ENCODE data around the gene PDGFRA.
"Not testable (repeated sequence)": the region's sequence is repeated elsewhere in the genome, so short reads cannot be mapped to it uniquely, and the experiment has no call there.

PDGFRA gene

DNA sequence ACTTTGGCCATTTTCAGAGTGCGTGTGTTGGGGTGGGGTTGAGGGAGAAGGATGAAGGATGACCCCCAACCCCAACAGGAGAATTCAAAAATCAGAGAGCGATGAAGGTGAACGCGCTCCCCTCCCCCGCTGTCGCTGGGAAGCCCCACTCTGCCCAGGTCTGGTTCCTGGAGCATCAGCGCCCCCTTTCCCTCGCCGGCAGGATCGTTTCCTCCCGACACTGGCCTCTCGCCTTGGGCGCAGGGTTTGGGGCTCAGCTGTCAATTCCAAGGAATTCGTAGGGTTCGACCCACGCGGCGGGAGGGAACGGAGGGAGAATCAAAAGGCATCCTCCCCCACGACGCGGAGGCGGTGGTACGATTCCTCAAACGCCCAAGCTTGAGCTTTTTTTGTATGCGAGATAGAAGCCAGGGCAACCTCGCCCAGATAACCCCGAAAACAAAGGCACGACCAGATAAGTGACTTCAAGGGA, 1.0 kb upstream of the PDGFRA start:
- peak; percentile 47 for DNase-seq

DNA sequence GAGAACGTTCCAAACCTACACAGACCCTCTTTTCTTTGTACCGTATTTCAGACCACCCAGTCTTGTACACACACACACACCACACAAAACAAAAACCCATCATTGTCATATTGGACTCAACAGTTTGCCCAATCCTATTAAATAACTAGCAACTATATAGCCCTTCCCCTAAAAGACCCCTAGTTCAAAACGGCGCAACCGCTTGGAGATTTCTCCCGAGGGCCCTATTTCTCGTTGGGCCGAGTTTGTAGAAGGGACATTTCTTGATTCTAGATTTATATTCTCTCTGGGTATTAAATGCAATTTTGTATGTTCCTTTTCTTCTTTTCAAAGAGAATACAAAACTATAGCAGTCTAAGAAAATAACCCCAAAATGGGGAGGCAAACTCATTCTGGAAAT, 547 bp upstream of the PDGFRA start:
- DNase-seq, result no peak

DNA sequence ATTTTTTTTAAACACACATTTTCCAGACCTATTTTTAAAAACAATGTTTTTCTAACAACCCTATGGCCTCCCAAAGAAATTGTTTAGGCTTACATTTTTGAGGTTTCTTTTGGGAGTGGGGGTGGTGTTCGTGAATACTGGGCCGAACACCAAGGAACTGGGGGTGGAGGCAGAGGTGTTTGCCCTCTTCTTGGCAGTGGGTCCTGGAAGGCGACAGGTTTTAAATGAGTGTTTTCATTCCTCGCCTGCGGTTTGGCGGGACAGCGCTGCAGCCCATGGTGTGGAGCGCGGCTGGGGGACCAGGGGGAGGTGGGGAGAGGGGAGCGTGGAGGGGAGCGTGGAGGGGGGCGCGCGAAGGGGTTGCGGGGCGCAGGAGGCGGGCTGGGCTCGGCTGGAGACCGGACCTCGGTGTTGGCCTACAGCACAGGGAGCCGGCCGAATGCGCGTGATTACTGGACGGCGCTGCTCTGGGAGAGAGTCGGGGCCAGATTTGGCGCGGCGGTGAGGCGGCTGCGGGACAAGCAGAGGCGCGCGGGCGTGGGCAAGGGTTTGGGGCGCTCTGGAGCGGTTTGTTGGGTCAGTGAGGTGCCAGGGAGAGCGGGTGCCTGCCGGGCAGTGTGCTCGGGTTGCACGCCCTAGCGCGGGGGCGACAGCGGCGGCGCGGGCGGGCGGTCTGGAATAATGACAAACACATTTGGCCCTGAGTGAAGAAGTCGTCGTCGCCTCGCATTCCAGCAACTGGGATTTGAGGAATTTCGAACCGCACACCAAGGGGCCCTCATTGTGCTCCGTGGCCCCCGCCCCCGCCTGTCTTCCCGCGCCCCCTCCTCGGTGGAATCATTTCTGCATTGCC, 764 bp downstream of the PDGFRA start:
- no peak for DNase-seq

DNA sequence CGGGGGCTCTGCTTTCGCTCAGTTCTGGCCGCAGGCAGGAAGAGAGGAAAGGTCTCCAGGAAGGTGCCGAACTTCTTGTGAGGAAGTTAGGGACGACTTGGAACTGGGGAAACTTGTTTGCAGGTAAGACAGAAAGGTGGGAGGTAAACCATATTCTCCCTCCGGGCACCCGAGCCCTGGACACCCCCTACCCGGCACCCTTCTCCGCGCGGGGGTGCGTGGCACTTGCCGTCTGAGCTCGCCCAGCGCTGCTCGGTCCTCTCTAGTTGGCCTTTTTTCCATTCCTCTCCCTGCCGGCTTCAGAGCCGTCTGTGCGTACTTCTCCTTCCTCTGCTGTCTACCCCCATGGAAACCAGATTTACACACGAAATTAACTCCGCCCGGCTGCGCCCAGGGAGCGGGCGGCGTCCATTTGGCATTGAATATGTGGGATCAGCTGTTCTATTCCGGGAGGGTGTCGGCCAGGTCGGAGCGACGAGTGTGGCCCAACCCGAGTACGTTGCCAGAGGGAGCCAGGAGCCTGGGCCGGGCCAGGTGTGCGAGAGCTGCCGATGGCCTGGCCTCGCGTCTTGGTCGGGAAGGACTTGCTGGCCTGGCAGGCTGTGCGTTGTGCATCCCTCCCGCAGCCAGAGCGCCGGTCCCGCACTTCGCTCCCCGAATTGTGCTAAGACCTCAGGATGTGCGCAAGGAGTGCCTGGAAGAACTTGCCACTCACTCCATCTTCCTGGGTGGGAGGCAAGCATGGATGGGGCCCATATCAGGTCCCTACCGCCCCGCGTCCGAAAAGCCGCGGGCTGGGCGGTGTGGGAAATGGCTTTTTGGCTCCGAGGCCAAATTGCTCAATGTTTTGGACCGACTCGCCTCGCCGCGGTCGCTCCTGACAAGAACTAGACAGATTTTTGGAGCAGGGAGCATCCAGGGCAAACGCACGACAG, 1.7 kb downstream of the PDGFRA start:
- peak; percentile 40 for DNase-seq

DNA sequence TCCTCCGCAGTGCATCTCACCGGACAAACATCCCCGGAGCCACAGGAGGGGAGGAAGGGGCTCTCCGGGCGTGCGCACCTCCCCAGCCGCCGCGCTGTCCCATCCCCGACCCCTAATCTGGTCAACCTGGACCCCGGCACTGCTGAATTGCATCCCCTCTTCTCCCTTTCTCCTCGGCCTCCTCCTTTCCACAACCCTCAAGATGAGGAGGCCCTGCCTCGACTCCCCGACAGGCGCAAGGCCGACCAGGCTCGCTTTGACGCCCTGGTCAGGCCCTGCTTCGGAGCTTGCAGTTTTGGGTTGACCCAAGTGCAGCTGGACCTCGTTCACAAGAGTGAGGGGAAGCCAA, 2.3 kb downstream of the PDGFRA start:
- no peak for DNase-seq

DNA sequence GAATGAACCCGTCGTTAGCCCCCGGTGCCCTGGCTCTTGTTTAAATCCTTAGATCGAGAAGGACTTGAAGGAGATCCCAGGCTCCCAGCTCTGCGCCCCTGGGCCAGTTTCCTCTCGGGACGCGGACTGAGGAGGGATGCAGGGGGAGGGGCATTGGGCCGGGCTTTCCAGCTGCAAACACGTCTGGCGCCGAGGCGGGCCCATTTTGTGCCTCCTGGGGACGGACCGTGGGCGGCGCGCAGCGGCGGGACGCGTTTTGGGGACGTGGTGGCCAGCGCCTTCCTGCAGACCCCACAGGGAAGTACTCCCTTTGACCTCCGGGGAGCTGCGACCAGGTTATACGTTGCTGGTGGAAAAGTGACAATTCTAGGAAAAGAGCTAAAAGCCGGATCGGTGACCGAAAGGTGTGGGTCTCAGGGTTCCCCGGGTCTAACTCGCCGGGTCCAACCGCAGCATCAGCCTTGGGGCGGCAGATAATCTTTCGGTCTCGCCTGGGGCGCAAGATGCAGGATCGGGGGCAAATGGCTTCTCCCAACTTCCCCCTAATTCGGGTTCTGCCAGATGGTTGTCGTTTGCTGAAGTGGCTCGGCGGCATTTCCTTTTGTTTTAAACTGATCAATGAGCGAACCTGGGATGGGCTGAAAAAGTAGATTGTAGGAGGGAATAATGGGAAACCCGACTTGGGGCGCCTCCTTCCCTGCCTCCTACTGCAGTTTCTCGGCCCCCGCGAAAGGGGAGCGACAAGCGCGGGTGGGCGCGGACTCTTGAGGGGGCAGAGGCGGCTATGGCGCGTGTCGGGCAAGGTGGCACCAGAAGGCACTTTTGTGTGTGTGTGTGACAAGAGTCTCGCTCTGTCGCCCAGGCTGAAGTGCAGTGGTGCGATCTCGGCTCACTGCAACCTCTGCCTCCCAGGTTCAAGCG, 2.9 kb downstream of the PDGFRA start:
- peak; percentile 13 for DNase-seq

DNA sequence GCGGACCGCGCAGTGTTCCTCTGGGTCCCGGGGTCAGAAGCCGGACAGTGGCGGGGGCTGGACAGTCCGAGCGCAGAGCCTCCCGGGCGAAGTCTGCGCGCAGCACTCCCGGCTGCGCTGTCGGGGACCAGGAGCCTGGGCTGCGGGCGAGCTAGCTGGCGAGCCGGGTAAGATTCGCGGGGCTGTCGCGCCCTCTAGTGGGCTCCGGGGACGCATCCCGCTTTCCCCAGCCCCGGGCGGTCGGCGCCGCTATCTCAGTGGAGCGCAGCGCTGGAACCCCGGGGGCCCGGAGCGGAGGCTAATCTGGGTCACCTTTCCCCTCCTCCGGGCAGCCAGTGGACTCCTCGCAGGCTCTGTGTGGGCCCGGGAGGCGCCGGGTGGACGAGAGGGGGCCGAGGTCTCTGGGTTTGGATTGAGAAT, 4.2 kb downstream of the PDGFRA start:
- DNase-seq, result peak; percentile 56

DNA sequence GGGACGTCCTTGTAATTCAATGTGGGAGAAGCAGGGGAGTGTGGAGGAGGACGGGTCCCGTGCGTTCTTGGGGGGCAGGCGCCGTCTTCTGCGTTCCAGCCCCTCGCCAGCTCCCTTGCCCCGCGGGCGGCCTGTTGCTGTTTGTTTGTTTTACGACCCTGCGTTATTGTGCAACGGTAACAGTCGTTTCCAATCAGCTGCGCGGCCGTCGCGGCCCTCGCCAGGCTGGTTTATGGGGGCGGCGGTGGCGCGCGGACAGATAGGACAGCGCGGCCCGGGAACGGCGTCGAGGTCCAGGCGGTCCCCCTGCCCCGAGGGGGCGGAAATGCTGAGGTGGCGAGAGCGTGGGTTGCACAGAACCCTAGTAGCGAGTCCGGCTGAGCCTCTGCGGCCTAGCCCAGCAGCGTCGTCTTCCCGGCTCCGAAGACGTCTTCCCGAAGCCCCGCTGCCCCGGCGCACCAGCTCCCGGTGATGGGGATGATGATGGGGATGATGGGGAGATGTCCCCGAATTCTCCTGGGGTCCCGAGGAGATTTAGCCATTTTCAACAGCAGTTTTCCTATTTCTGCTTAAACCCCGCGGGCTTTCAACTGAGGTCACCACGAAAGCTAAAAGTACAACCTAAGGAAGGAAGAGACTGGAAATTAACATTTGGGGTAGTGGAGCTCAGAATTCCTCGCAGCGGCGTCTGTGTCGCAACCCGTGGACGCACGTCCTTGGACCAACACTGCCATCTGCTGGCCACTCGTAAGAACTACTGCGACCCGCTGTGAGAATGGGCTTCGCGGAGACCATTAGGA, 4.8 kb downstream of the PDGFRA start:
- DNase-seq, result peak; percentile 54

DNA sequence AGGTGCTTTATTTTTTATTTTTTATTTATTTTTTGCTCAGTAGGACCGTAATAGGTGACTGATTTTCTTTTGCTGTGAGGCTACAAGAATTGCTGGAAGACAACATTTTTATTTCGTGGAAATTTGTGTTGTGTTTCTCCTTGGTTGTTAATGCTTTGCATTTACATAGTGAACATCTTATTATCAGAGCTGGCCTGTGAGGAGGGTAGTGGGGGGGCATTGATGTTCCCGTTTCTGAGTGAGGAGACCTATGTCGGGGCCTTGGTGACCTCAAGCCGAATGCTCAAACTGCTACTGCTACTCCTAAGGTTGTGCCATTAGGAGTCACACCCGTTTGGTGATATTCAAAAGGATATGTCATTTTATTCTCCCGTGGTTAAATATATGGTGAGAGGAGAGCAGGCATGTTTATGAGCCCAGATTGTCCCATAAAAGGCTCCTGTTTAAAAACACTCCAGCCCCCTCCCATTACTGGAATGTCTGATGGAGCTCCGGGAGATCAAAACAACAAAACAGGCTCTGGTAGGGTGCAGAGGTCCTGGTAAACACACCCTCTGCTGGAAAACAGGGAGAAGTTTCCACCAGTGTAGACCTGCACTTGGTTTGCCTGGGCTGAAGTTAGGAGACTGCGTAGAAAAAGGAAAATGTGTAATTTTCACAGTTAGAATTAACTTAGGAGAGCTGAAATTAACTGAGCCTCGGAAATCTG, 5.6 kb downstream of the PDGFRA start:
- no peak for DNase-seq

DNA sequence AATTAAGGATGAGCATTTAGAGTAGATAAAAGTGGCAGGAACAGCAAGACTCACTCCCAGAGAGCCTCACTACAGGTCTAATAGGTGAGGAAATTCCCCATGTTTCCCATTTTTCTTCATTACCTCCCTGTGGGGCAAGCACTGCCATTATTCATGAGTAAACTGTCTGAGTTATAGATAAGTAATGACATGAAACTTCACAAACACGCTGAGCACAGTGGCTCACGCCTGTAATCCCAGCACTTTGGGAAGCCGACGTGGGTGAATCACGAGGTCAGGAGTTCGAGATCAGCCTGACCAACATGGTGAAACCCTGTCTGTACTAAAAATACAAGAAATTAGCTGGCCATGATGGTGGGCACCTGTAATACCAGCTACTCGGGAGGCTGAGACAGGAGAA, 7.2 kb downstream of the PDGFRA start:
- not testable (repeated sequence) for DNase-seq

DNA sequence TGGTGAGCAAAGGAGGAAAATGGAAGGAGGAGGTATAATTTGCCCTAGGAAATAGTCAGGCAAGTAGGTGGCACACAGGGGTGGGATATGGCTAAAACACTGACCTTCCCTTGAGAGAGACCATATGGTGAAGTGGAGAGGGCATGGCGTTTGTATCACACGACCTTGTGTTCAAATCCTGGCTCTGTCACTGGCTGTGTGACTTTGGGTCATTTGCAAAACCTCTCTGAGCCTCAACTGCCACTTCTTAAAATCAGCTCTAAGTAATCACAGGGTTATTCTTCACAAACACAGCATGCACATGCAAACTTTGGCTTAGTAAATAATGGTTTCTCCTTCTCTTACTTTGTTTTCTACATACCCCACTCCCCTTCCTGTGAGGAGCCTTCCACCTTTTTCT, 8.7 kb downstream of the PDGFRA start:
- DNase-seq, result no peak

DNA sequence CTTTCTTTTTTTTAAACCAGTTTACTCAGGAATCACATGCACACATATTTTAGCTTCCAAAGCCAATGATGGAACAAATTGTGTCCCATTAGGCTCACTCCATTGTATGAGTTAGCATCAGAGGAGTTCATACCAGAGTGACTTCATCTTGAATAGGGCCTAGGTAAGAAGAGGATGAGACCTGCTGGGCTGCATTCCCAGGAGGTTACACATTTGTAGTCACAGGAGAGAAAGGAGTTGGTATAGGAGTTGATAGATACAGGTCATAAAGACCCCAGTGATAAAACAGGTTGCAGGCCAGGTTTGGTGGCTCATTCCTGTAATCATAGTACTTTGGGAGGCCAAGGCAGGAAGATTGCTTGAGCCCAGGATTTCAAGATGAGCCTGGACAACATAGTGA, 9.3 kb downstream of the PDGFRA start:
- no peak for DNase-seq

DNA sequence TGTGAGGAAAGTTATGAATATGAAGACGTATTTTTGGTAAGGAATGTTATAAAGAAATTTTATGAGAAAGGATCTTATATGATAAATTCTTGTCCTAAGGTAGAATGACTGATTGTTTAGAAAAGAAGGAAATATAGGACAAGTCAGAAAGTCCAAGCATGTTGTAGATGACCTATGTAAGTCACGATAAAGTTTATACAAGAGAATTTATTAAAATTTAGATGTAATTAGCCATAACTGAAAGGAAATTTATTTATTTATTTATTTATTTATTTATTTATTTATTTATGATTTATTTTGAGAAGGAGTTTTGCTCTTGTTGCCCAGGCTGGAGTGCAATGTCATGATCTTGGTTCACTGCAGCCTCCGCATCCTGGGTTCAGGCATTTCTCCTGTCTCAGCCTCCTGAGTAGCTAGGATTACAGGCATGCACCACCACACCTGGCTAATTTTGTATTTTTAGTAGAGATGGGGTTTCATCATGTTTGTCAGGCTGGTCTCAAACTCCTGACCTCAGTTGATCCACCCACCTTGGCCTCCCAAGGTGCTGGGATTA, 12.3 kb downstream of the PDGFRA start:
- not testable (repeated sequence) for DNase-seq

DNA sequence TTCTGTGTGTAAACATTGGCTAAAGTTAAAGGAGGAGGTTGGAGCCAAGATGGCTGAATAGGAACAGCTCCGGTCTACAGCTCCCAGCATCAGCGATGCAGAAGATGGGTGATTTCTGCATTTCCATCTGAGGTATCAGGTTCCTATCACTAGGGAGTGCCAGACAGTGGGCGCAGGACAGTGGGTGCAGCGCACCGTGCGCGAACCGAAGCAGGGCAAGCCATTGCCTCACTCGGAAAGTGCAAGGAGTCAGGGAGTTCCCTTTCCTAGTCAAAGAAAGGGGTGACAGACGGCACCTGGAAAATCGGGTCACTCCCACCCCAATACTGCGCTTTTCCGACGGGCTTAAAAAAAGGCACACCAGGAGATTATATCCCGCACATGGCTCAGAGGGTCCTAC, 14.4 kb downstream of the PDGFRA start:
- DNase-seq, result not testable (repeated sequence)

DNA sequence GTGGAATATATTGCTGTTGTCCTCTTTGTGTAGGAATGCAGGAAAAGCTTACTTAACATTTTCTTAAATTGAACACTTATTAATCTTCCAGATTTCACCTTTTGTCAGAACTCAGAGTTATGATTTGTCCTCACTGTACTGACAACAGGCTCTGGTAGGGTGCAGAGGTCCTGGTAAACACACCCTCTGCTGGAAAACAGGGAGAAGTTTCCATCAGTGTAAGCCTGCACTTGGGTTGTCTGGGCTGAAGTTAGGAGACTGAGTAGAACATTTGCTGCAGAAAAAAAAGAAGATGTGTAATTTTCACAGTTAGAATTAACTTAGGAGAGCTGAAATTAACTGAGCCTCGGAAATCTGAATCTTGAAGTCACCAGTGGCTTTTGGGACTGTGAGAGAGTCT, 23.2 kb downstream of the PDGFRA start:
- not testable (repeated sequence) for DNase-seq

DNA sequence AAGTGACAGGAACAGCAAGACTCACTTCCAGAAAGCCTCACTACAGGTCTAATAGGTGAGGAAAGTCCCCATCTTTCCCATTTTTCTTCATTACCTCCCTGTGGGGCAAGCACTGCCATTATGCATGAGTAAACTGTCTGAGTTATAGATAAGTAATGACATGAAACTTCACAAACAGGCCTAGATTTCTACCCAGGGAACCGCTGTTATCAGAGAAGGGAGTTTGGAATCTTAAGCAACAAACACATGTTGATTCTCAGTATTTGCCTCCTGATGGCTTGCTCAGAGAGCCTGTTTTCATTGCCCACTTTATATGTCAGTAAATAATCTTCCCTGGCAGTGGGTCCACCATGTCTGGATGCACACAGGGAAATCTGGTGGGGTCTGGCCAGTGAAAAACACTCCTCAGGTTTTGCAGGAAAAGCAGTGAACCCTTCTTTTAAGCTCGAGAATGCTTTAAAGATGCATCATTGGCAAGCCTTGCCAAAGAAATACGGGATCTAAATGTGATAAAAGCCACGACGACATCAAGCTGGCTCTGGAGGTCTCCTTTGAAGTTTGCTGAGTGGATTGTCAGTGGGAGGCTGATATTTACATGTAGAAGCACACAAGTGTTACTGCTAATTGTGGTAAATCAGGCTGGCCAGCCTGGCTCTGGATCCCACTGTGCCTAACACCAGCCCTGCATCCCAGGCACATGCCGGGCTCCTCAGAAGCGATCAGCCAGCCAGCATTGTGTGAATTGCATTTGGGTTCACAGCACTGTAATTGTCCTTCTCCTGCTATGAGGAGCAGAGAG, 25.2 kb downstream of the PDGFRA start:
- no peak for DNase-seq

DNA sequence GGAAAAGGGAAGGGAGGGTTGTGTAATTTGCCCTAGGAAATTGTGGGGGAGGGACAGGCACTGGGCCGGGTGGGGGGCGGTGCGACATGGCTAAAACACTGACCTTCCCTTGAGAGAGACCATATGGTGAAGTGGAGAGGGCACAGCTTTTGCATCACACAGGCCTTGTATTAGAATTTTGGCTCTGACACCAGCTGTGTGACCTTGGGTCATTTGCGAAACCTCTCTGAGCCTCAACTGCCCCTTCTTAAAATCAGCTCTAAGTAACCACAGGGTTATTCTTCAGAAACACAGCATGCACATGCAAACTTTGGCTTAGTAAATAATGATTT, 25.8 kb downstream of the PDGFRA start:
- no peak for DNase-seq

DNA sequence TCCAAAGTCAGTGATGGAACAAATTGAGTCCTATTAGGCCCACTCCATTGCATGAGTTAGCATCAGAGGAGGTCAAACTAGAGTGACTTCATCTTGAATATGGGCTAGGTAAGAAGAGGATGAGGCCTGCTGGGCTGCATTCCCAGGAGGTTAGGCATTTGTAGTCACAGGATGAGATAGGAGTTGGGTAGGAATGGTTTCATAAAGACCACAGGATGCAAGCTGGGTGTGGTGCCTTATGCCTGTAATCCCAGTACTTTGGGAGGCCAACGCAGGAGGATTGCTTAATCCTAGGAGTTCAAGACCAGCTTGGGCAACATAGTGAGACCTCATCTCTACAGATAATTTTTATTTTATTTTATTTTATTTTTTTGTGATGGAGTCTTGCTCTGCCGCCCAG, 26.8 kb downstream of the PDGFRA start:
- no peak for DNase-seq

DNA sequence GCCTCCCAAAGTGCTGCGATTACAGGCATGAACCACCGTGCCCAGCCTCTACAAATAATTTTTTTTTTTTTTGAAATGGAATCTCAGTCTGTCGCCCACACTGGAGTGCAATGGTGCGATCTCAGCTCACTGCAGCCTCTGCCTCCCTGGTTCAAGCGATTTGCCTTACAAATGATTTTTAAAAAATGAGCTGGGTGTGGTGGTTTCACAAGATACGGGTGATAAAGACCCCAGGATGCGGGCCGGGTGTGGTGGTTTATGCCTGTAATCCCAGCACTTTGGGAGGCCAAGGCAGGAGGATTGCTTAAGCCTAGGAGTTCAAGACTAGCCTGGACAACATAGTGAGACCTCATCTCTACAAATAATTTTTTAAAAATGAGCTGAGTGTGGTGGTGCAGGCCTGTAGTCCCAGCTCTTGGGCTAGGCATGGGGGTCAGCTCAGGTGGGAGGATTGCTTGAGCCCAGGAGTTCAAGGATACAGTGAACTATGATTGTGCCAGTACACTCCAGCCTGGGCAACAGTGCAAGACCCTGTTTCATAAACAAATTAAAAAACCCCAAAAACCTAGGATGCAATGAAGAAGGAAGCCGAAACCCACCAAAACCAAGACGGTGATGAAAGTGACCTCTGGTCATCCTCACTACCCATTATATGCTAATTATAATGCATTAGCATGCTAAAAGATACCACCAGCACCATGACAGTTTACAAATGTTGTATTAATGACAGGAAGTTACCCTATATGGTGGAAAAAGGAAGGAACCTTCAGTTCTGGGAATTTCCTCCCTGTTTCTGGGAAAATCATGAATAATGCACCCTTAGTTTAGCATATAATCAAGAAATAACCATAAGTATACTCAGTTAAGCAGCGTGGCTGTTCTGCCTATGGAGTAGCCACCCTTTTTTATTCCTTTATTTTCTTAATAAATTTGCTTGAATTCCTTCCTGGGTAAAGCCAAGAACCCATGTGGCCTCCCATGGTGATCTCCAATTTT, 27.7 kb downstream of the PDGFRA start:
- no peak for DNase-seq

Measured in NCI-H1105 treated with DMSO at 0.1 percent for 48 hours (cell line).